GM12878 (cell line): ENCODE data around the gene TSPO2. TPM values are rescaled to one million over a fixed set of nuclear protein-coding genes. Genes with fewer than 3 reads are reported as not detected.
A peak's percentile ranks its signal among the peaks of the same experiment; 100 is the strongest.

Experiments used
- ATAC-seq: fragments of 200-7000 bp; cut with Tn5 transposase; 3 replicates; pipeline ENCODE4 v1.9.1; 2020; ENCODE audit warnings: mild to moderate bottlenecking, moderate library complexity
- BruUV-seq: library from RNA; stranded (reverse); fragments of 400-500 nt; replicated peaks from 2 replicates; lab custom pipeline; 2021; lab: Mats Ljungman, UMichigan
- CTCF ChIA-PET: fragments of 300-600 bp; sonication (Branson Sonifier 250); formaldehyde crosslinking; extraction: SDS; loops from one replicate; lab custom pipeline; 2021; ENCODE audit warnings: inconsistent platforms; lab: Yijun Ruan, JAX
- POLR2A ChIA-PET: fragments of 350-600 bp; formaldehyde crosslinking; extraction: SDS; loops from one replicate; lab custom pipeline; 2021; ENCODE audit warnings: inconsistent platforms; lab: Charles Lee
- RAD21 ChIA-PET: fragments of 300-600 bp; sonication (Branson Sonifier 250); formaldehyde crosslinking; loops from one replicate; lab custom pipeline; 2023; ENCODE audit warnings: antibody characterized with exemption; ENCODE audit not compliant: unreplicated experiment; lab: Charles Lee
- SMC1A ChIA-PET: fragments of 300-600 bp; sonication (Branson Sonifier 250); formaldehyde crosslinking; loops from one replicate; lab custom pipeline; 2023; ENCODE audit not compliant: unreplicated experiment, uncharacterized antibody; lab: Charles Lee
- DNase-seq: peaks from one replicate; pipeline ENCODE4 v3.0.0-alpha.2; 2011; ENCODE audit warnings: low read depth, low spot score
- FAIRE-seq: peaks from 3 replicates; lab custom pipeline; 2011; peaks lifted over from hg19 to GRCh38; lab: Jason Lieb, UNC
- H2AFZ ChIP-seq: 2 replicates; pipeline ENCODE4 v1.6.0; 2011; ENCODE audit warnings: low read depth, low read length, control low read depth; ENCODE audit not compliant: control insufficient read depth
- H3K27ac ChIP-seq: 2 replicates; pipeline ENCODE4 v1.5.1; 2011; ENCODE audit warnings: control low read depth; ENCODE audit not compliant: control insufficient read depth, insufficient read depth
- H3K27me3 ChIP-seq, 2 experiments: replicated peaks in 1 of 2; 2 replicates each; pipeline versions ENCODE4 v1.6.0 to v1.6.1; 2011; ENCODE audit warnings: low read length in 1 of 2; ENCODE audit not compliant: control insufficient read depth in 2 of 2, insufficient read depth in 2 of 2
- H3K36me3 ChIP-seq, 2 experiments: 2 replicates each; pipeline ENCODE4 v1.5.1; 2011; ENCODE audit warnings: low read length in 1 of 2; ENCODE audit not compliant: control insufficient read depth in 2 of 2, insufficient read depth in 2 of 2
- H3K4me1 ChIP-seq: 2 replicates; pipeline ENCODE4 v1.6.1; 2011; ENCODE audit warnings: mild to moderate bottlenecking, low read length, moderate library complexity, mixed read lengths; ENCODE audit not compliant: control insufficient read depth, insufficient read depth
- H3K4me2 ChIP-seq: 2 replicates; pipeline ENCODE4 v1.6.0; 2011; ENCODE audit warnings: control low read depth; ENCODE audit not compliant: control insufficient read depth, insufficient read depth
- H3K4me3 ChIP-seq: fragments of 200-600 bp; sonication (generic); 2 replicates; pipeline ENCODE4 v1.5.1; 2016
- H3K79me2 ChIP-seq: 2 replicates; pipeline ENCODE4 v1.6.0; 2011; ENCODE audit warnings: low read length; ENCODE audit not compliant: control insufficient read depth, insufficient read depth
- H3K9ac ChIP-seq: 2 replicates; pipeline ENCODE4 v1.8.0; 2011; ENCODE audit warnings: low read length, control low read depth, mixed read lengths; ENCODE audit not compliant: control insufficient read depth, insufficient read depth
- H3K9me3 ChIP-seq: replicated peaks from 3 replicates; pipeline ENCODE4 v1.5.1; 2011; ENCODE audit warnings: mild to moderate bottlenecking, low read length; ENCODE audit not compliant: control insufficient read depth, insufficient read depth
- H4K20me1 ChIP-seq: 2 replicates; pipeline ENCODE4 v1.6.0; 2011; ENCODE audit not compliant: control insufficient read depth, insufficient read depth
- EED ChIP-seq: sonication (generic); IDR thresholded peaks from 2 replicates; pipeline ENCODE4 v1.6.1; 2016; ENCODE audit warnings: antibody characterized with exemption, low read depth
- NBN ChIP-seq: fragments of 450-650 bp; IDR thresholded peaks from 2 replicates; pipeline ENCODE4 v1.6.1; 2016
- SMC3 ChIP-seq: IDR thresholded peaks from 2 replicates; pipeline ENCODE4 v1.6.1; 2011; ENCODE audit warnings: low read length, improper control_type of control experiment, borderline replicate concordance
- SREBF1 ChIP-seq: IDR thresholded peaks from 2 replicates; pipeline ENCODE4 v1.6.1; 2012; ENCODE audit warnings: mild to moderate bottlenecking, low read length
- TAF1 ChIP-seq: IDR thresholded peaks from 2 replicates; pipeline ENCODE4 v1.6.1; 2011; ENCODE audit warnings: mild to moderate bottlenecking, low read depth, low read length, borderline replicate concordance
- TCF7 ChIP-seq: IDR thresholded peaks from 2 replicates; pipeline ENCODE4 v1.6.1; 2014; ENCODE audit warnings: antibody characterized with exemption, borderline replicate concordance
- USF1 ChIP-seq: IDR thresholded peaks from 2 replicates; pipeline ENCODE4 v1.6.1; 2011; ENCODE audit warnings: borderline replicate concordance, low read depth, mild to moderate bottlenecking, moderate library complexity, mixed read lengths, low read length; ENCODE audit not compliant: insufficient read depth; ENCODE audit errors: extremely low read length
- WRNIP1 ChIP-seq: IDR thresholded peaks from 2 replicates; pipeline ENCODE4 v1.6.1; 2011; ENCODE audit warnings: low read depth, low read length, improper control_type of control experiment, borderline replicate concordance
- ZBTB40 ChIP-seq: fragments of 450-650 bp; IDR thresholded peaks from 2 replicates; pipeline ENCODE4 v1.6.1; 2016; ENCODE audit warnings: mild to moderate bottlenecking, moderate library complexity, borderline replicate concordance
- ZNF622 ChIP-seq: fragments of 450-650 bp; IDR thresholded peaks from 2 replicates; pipeline ENCODE4 v1.6.1; 2017; ENCODE audit warnings: mild to moderate bottlenecking, inconsistent platforms
- WGBS: methylation state at CpG from one replicate; pipeline ENCODE4 v1.1.6; 2016; ENCODE audit warnings: low lambda C conversion rate; ENCODE audit not compliant: insufficient replicate concordance, insufficient coverage; ENCODE audit errors: missing lambda C conversion rate; 5-methylcytosine and 5-hydroxymethylcytosine counted together
- in situ Hi-C: fragments of 300-500 bp; cut with MboI; formaldehyde crosslinking; loops from 9 replicates; pipeline ENCODE4 v1.14.3; 2018; ENCODE audit warnings: mixed read lengths
- intact Hi-C: fragments of 100-400 bp; cut with micrococcal nuclease; formaldehyde crosslinking; loops from one replicate; pipeline ENCODE4 v1.14.2; 2022; ENCODE audit not compliant: unreplicated experiment
- polyA plus RNA-seq, 11 experiments: library from polyadenylated mRNA; depleted of rRNA in 4 of 11; unstranded in 6 of 11; stranded (reverse) in 5 of 11; fragments of >200 nt; fragmentation: Nextera tagmentation in 4 of 11; fragmentation: Illumina TruSeq in 1 of 11; extraction: Ambion mirVana in 4 of 11; extraction: Trizol in 1 of 11; gene quantifications; 1 replicate in 1 of 11; 2 replicates in 10 of 11; pipeline versions ENCODE4 v1.2.1 to v1.2.3, GENCODE V29; 2011 to 2016; ENCODE audit warnings: inconsistent platforms in 2 of 11, missing spikeins in 2 of 11, low read depth in 1 of 11
- total RNA-seq, 4 experiments: library from RNA; depleted of rRNA in 3 of 4; stranded (reverse); fragments of >200 nt in 3 of 4; fragmentation: Illumina TruSeq in 1 of 4; extraction: Trizol in 1 of 4; gene quantifications; 2 replicates each; pipeline versions ENCODE4 v1.2.1 to v1.2.3, GENCODE V29; 2013 to 2021
- TF ChIP-seq, protein P1 (sequence below): fragments of 450-650 bp; formaldehyde crosslinking; IDR thresholded peaks from 2 replicates; pipeline ENCODE4 v1.4.0; 2020; ENCODE audit warnings: mild to moderate bottlenecking, moderate library complexity
- TF ChIP-seq, protein P2 (sequence below): fragments of 450-650 bp; IDR thresholded peaks from 2 replicates; pipeline ENCODE4 v1.6.1; 2018; ENCODE audit warnings: mild to moderate bottlenecking, low read depth, moderate library complexity; ENCODE audit not compliant: partially characterized antibody

The TSPO2 gene
- total and polyA plus RNA-seq, 10 of the 15 experiments (the other 5 are each of a cell fraction or from before 2014, with no cell fraction given): not detected

DNA sequence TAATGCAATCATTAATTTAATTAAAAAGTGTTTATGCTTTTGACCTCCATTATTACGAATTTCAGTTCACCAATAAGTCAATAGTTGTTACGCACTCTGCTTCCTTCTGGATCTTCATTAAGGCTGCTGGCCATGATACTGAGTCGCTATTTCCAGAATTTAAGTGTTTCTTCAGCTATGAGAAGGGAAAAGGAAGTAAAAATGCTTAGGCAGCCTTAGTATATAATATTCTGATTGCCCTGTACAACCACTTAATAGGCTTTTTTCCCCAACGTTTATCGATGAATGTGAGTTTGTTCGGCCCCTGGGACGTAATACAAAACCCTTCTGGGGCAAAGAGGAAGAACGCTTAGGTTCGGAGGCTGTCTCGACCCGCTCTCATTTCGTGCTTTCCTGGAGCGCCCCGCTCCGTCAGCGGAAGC, 29.2 kb downstream of the TSPO2 start:
- Histone ChIP-seq H3K4me2 (peak overlapping the region; percentile 80; the same call in 1 of the 2 replicates), H3K79me2 (peaks cover 46% of the 10 kb centered on the region), H3K4me3 (peak overlapping the region; percentile 79), H3K9me3 (no peaks in the 10 kb centered on the region), H2AFZ (peak overlapping the region; percentile 86), H3K27ac (peak overlapping the region; percentile 99), H4K20me1 (no peaks in the 10 kb centered on the region), H3K27me3 (no peaks in the 10 kb centered on the region), H3K9ac (peak overlapping the region; percentile 94), H3K4me1 (peaks cover 5% of the 10 kb centered on the region; the same call in 1 of the 2 replicates), H3K36me3 (peaks cover 0 to 3% of the 10 kb centered on the region in 2 experiments; a peak in 2 of 4 replicates)
- intact Hi-C loops (loop anchor here (10.0 kb wide), 1 partner anchor 663 kb away; the partner anchor contains the start of gene TFEB), in situ Hi-C loops (no loop called here)
- TSS peak; percentile 64 for BruUV-seq
- ATAC-seq (no peak), FAIRE-seq (peak; percentile 66), DNase-seq (peak; percentile 34)
- ChIA-PET RAD21 (no interaction called here), POLR2A (interaction anchor here (1.1 to 1.3 kb wide), 2 partner anchors 31 to 43 kb away, joined by 3 to 5 read pairs; no protein-coding TSS in a partner anchor), CTCF (interaction anchor here (1.4 to 6.5 kb wide), 4 partner anchors 22 to 263 kb away, joined by 3 to 62 read pairs (median 18); partner anchors contain the start of gene UNC5CL), SMC1A (interaction anchor here (1.2 to 1.5 kb wide), 4 partner anchors 8 to 52 kb away, joined by 3 to 5 read pairs (median 3); no protein-coding TSS in a partner anchor)
- under 1% methylated on average over 16 of the region's 16 CpGs for WGBS
- no peak for TF ChIP-seq SMC3
- peak; percentile 55; the same call in 1 of the 2 replicates for TF ChIP-seq TAF1
- no peak for TF ChIP-seq USF1
- no peak for TF ChIP-seq EED
- TF ChIP-seq, protein P1, sequence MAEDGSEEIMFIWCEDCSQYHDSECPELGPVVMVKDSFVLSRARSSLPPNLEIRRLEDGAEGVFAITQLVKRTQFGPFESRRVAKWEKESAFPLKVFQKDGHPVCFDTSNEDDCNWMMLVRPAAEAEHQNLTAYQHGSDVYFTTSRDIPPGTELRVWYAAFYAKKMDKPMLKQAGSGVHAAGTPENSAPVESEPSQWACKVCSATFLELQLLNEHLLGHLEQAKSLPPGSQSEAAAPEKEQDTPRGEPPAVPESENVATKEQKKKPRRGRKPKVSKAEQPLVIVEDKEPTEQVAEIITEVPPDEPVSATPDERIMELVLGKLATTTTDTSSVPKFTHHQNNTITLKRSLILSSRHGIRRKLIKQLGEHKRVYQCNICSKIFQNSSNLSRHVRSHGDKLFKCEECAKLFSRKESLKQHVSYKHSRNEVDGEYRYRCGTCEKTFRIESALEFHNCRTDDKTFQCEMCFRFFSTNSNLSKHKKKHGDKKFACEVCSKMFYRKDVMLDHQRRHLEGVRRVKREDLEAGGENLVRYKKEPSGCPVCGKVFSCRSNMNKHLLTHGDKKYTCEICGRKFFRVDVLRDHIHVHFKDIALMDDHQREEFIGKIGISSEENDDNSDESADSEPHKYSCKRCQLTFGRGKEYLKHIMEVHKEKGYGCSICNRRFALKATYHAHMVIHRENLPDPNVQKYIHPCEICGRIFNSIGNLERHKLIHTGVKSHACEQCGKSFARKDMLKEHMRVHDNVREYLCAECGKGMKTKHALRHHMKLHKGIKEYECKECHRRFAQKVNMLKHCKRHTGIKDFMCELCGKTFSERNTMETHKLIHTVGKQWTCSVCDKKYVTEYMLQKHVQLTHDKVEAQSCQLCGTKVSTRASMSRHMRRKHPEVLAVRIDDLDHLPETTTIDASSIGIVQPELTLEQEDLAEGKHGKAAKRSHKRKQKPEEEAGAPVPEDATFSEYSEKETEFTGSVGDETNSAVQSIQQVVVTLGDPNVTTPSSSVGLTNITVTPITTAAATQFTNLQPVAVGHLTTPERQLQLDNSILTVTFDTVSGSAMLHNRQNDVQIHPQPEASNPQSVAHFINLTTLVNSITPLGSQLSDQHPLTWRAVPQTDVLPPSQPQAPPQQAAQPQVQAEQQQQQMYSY: no peak
- no peak for TF ChIP-seq NBN
- no peak for TF ChIP-seq ZNF622
- TF ChIP-seq, protein P2, sequence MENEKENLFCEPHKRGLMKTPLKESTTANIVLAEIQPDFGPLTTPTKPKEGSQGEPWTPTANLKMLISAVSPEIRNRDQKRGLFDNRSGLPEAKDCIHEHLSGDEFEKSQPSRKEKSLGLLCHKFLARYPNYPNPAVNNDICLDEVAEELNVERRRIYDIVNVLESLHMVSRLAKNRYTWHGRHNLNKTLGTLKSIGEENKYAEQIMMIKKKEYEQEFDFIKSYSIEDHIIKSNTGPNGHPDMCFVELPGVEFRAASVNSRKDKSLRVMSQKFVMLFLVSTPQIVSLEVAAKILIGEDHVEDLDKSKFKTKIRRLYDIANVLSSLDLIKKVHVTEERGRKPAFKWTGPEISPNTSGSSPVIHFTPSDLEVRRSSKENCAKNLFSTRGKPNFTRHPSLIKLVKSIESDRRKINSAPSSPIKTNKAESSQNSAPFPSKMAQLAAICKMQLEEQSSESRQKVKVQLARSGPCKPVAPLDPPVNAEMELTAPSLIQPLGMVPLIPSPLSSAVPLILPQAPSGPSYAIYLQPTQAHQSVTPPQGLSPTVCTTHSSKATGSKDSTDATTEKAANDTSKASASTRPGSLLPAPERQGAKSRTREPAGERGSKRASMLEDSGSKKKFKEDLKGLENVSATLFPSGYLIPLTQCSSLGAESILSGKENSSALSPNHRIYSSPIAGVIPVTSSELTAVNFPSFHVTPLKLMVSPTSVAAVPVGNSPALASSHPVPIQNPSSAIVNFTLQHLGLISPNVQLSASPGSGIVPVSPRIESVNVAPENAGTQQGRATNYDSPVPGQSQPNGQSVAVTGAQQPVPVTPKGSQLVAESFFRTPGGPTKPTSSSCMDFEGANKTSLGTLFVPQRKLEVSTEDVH: no peak
- TF ChIP-seq ZBTB40: peak; percentile 50; the same call in 1 of the 2 replicates
- TF ChIP-seq WRNIP1: no peak
- no peak for TF ChIP-seq SREBF1
- no peak for TF ChIP-seq TCF7
